NCI-H345 treated with DMSO at 0.1 percent for 48 hours (cell line): ENCODE measurements around the gene TUBB3.
"Not testable (repeated sequence)": the region's sequence is repeated elsewhere in the genome, so short reads cannot be mapped to it uniquely, and the experiment has no call there.

Experiments used
- DNase-seq: peaks from one replicate; lab custom pipeline; 2025; ENCODE audit not compliant: unreplicated experiment; lab: John Stamatoyannopoulos, UW

The TUBB3 gene

GRCh38 chr16:89917773-89918452 lies 5.2 kb upstream of the TUBB3 start:
- no peak for DNase-seq

GRCh38 chr16:89918453-89919347 lies 4.4 kb upstream of the TUBB3 start, which contains the start of gene MC1R:
Gene MC1R (plus strand): TSS chr16:89918862. CDS start chr16:89919259, 397 bp downstream.
- no peak for DNase-seq

GRCh38 chr16:89919535-89920406 lies 3.4 kb upstream of the TUBB3 start:
- no peak for DNase-seq

GRCh38 chr16:89920723-89921122 lies 2.4 kb upstream of the TUBB3 start:
- DNase-seq: no peak

- no peak for DNase-seq
These were observed 1.9 kb upstream of the TUBB3 start for GRCh38 chr16:89921131-89921701.

GRCh38 chr16:89921702-89922476 lies 1.3 kb upstream of the TUBB3 start:
- DNase-seq: no peak

- no peak for DNase-seq
These were observed 662 bp upstream of the TUBB3 start for GRCh38 chr16:89922477-89922883.

GRCh38 chr16:89923640-89924296 lies 626 bp downstream of the TUBB3 start:
- DNase-seq: no peak

- DNase-seq: no peak
These were observed 1.3 kb downstream of the TUBB3 start for GRCh38 chr16:89924297-89924924.

- no peak for DNase-seq
These were observed 1.8 kb downstream of the TUBB3 start for GRCh38 chr16:89924925-89925307.

- DNase-seq: no peak
These were observed 2.5 kb downstream of the TUBB3 start for GRCh38 chr16:89925596-89926079.

GRCh38 chr16:89931305-89931896 lies 8.3 kb downstream of the TUBB3 start:
- no peak for DNase-seq

GRCh38 chr16:89931964-89932363 lies 8.8 kb downstream of the TUBB3 start:
- DNase-seq: no peak

GRCh38 chr16:89934019-89934418 lies 10.9 kb downstream of the TUBB3 start:
- DNase-seq: not testable (repeated sequence)

GRCh38 chr16:89934611-89935553 lies 11.7 kb downstream of the TUBB3 start:
- no peak for DNase-seq

- DNase-seq: not testable (repeated sequence)
These were observed 12.5 kb downstream of the TUBB3 start for GRCh38 chr16:89935620-89936019.

GRCh38 chr16:89936034-89936433 lies 12.9 kb downstream of the TUBB3 start:
- no peak for DNase-seq
